ENCODE measurements around the gene PCNX4. TPM values are rescaled to one million over a fixed set of nuclear protein-coding genes. Genes with fewer than 3 reads are reported as not detected.

Gene PCNX4
- total RNA-seq, 2 donors from 2014 or later = 36.1 to 45.4 TPM

GRCh38 chr14:60165547-60165876, 73.8 kb downstream of the PCNX4 start:
- Mint-ChIP-seq H3K36me3 (ENCODE audit: insufficient read depth in 2 of 2) (peaks cover 0 to 2% of the 10 kb centered on the region in 2 donors), H3K27me3 (ENCODE audit: low read depth) (no peaks in the 10 kb centered on the region), H3K27ac (peak overlapping the region; percentile 98), H3K4me3 (peak overlapping the region; percentile 67 to 99), H3K9me3 (no peaks in the 10 kb centered on the region), H3K4me1 (ENCODE audit: low read depth) (peaks cover 32% of the 10 kb centered on the region)
- no peak for DNase-seq
- peak; percentile 10 to 19 for ATAC-seq (replicated peaks in 1 of 2)

GRCh38 chr14:60166142-60166541, 74.4 kb downstream of the PCNX4 start:
- no peaks in the 10 kb centered on the region for H3K9me3 Mint-ChIP-seq
- no peak for ATAC-seq (replicated peaks in 1 of 2)

GRCh38 chr14:60169722-60170121, 78.0 kb downstream of the PCNX4 start:
- Mint-ChIP-seq H3K27me3 (ENCODE audit: low read depth) (no peaks in the 10 kb centered on the region), H3K4me3 (no peak overlapping the region), H3K9me3 (no peaks in the 10 kb centered on the region), H3K4me1 (ENCODE audit: low read depth) (peaks cover 12% of the 10 kb centered on the region), H3K27ac (no peak overlapping the region), H3K36me3 (ENCODE audit: insufficient read depth in 2 of 2) (no peaks in the 10 kb centered on the region)
- DNase-seq = no peak
- no peak for ATAC-seq (replicated peaks in 1 of 2)

More at GRCh38 chr14:60166142-60166541, 74.4 kb downstream of the PCNX4 start:
- H3K4me3 Mint-ChIP-seq = peak overlapping the region; percentile 67 to 99
- peaks cover 32% of the 10 kb centered on the region for H3K4me1 Mint-ChIP-seq (ENCODE audit: low read depth)
- H3K36me3 Mint-ChIP-seq (ENCODE audit: insufficient read depth in 2 of 2) = peaks cover 0 to 2% of the 10 kb centered on the region in 2 donors
- H3K27me3 Mint-ChIP-seq (ENCODE audit: low read depth) = no peaks in the 10 kb centered on the region
- peak overlapping the region; percentile 98 for H3K27ac Mint-ChIP-seq
- peak in 1 of 2 donors; percentile 29 for DNase-seq

- H3K4me1 Mint-ChIP-seq (ENCODE audit: low read depth) = peaks cover 8% of the 10 kb centered on the region
- H3K36me3 Mint-ChIP-seq (ENCODE audit: insufficient read depth in 2 of 2) = no peaks in the 10 kb centered on the region
- no peak overlapping the region for H3K4me3 Mint-ChIP-seq
- H3K27me3 Mint-ChIP-seq (ENCODE audit: low read depth) = no peaks in the 10 kb centered on the region
- DNase-seq (no peak), ATAC-seq (replicated peaks in 1 of 2) (no peak)
- H3K27ac Mint-ChIP-seq = no peak overlapping the region
- no peaks in the 10 kb centered on the region for H3K9me3 Mint-ChIP-seq
Measured at GRCh38 chr14:60170948-60171347, 79.2 kb downstream of the PCNX4 start.

GRCh38 chr14:60171690-60172089, 80.0 kb downstream of the PCNX4 start:
- H3K27me3 Mint-ChIP-seq (ENCODE audit: low read depth) = no peaks in the 10 kb centered on the region
- H3K9me3 Mint-ChIP-seq = no peaks in the 10 kb centered on the region
- no peak overlapping the region for H3K27ac Mint-ChIP-seq
- ATAC-seq (replicated peaks in 1 of 2) = no peak
- no peak for DNase-seq
- H3K4me1 Mint-ChIP-seq (ENCODE audit: low read depth) = peaks cover under 1% of the 10 kb centered on the region
- no peaks in the 10 kb centered on the region for H3K36me3 Mint-ChIP-seq (ENCODE audit: insufficient read depth in 2 of 2)
- H3K4me3 Mint-ChIP-seq = no peak overlapping the region

GRCh38 chr14:60174352-60175254, 82.9 kb downstream of the PCNX4 start:
- no peak for DNase-seq
- no peaks in the 10 kb centered on the region for H3K27me3 Mint-ChIP-seq (ENCODE audit: low read depth)
- H3K4me1 Mint-ChIP-seq (ENCODE audit: low read depth) = no peaks in the 10 kb centered on the region
- no peaks in the 10 kb centered on the region for H3K9me3 Mint-ChIP-seq
- H3K4me3 Mint-ChIP-seq = no peak overlapping the region
- H3K27ac Mint-ChIP-seq = no peak overlapping the region
- H3K36me3 Mint-ChIP-seq (ENCODE audit: insufficient read depth in 2 of 2) = no peaks in the 10 kb centered on the region
- ATAC-seq (replicated peaks in 1 of 2) = no peak

- DNase-seq (no peak), ATAC-seq (replicated peaks in 1 of 2) (no peak)
- Mint-ChIP-seq H3K4me1 (ENCODE audit: low read depth) (no peaks in the 10 kb centered on the region), H3K9me3 (no peaks in the 10 kb centered on the region), H3K27ac (no peak overlapping the region), H3K4me3 (no peak overlapping the region), H3K27me3 (ENCODE audit: low read depth) (no peaks in the 10 kb centered on the region), H3K36me3 (ENCODE audit: insufficient read depth in 2 of 2) (no peaks in the 10 kb centered on the region)
Measured at GRCh38 chr14:60175255-60175902, 83.7 kb downstream of the PCNX4 start.

GRCh38 chr14:60178164-60178563, 86.4 kb downstream of the PCNX4 start:
- no peak for ATAC-seq (replicated peaks in 1 of 2)

GRCh38 chr14:60178820-60179219, 87.1 kb downstream of the PCNX4 start:
- Mint-ChIP-seq H3K4me1 (ENCODE audit: low read depth) (peaks cover 11% of the 10 kb centered on the region), H3K4me3 (no peak overlapping the region), H3K9me3 (no peaks in the 10 kb centered on the region), H3K27me3 (ENCODE audit: low read depth) (no peaks in the 10 kb centered on the region), H3K27ac (no peak overlapping the region), H3K36me3 (ENCODE audit: insufficient read depth in 2 of 2) (no peaks in the 10 kb centered on the region)
- no peak for DNase-seq
- no peak for ATAC-seq (replicated peaks in 1 of 2)

More at GRCh38 chr14:60178164-60178563, 86.4 kb downstream of the PCNX4 start:
- no peak for DNase-seq
- Mint-ChIP-seq H3K9me3 (no peaks in the 10 kb centered on the region), H3K4me3 (no peak overlapping the region), H3K4me1 (ENCODE audit: low read depth) (peaks cover 5% of the 10 kb centered on the region), H3K27ac (no peak overlapping the region), H3K27me3 (ENCODE audit: low read depth) (no peaks in the 10 kb centered on the region), H3K36me3 (ENCODE audit: insufficient read depth in 2 of 2) (no peaks in the 10 kb centered on the region)

GRCh38 chr14:60179431-60179869, 87.7 kb downstream of the PCNX4 start:
- DNase-seq (no peak), ATAC-seq (replicated peaks in 1 of 2) (peak; percentile 33 to 45)
- no peaks in the 10 kb centered on the region for H3K9me3 Mint-ChIP-seq
- H3K4me1 Mint-ChIP-seq (ENCODE audit: low read depth) = peaks cover 18% of the 10 kb centered on the region
- H3K36me3 Mint-ChIP-seq (ENCODE audit: insufficient read depth in 2 of 2) = no peaks in the 10 kb centered on the region
- H3K27ac Mint-ChIP-seq = no peak overlapping the region
- no peaks in the 10 kb centered on the region for H3K27me3 Mint-ChIP-seq (ENCODE audit: low read depth)
- no peak overlapping the region for H3K4me3 Mint-ChIP-seq

- Mint-ChIP-seq H3K4me1 (ENCODE audit: low read depth) (peaks cover 31% of the 10 kb centered on the region), H3K4me3 (no peak overlapping the region), H3K9me3 (no peaks in the 10 kb centered on the region), H3K36me3 (ENCODE audit: insufficient read depth in 2 of 2) (no peaks in the 10 kb centered on the region), H3K27me3 (ENCODE audit: low read depth) (no peaks in the 10 kb centered on the region), H3K27ac (no peak overlapping the region)
- ATAC-seq (replicated peaks in 1 of 2) = no peak
- DNase-seq = no peak
Measured at GRCh38 chr14:60183138-60183537, 91.4 kb downstream of the PCNX4 start.

- Mint-ChIP-seq H3K9me3 (no peaks in the 10 kb centered on the region), H3K4me3 (peak overlapping the region; percentile 75 to 90), H3K27ac (peak overlapping the region; percentile 94), H3K27me3 (ENCODE audit: low read depth) (no peaks in the 10 kb centered on the region), H3K4me1 (ENCODE audit: low read depth) (peaks cover 31% of the 10 kb centered on the region), H3K36me3 (ENCODE audit: insufficient read depth in 2 of 2) (no peaks in the 10 kb centered on the region)
- DNase-seq (no peak), ATAC-seq (replicated peaks in 1 of 2) (peak; percentile 80 to 84)
Measured at GRCh38 chr14:60183741-60184140, 92.0 kb downstream of the PCNX4 start.

GRCh38 chr14:60184146-60184904, 92.6 kb downstream of the PCNX4 start:
- Mint-ChIP-seq H3K9me3 (no peaks in the 10 kb centered on the region), H3K27me3 (ENCODE audit: low read depth) (no peaks in the 10 kb centered on the region), H3K4me1 (ENCODE audit: low read depth) (peaks cover 31% of the 10 kb centered on the region), H3K4me3 (peak overlapping the region; percentile 75 to 90), H3K36me3 (ENCODE audit: insufficient read depth in 2 of 2) (no peaks in the 10 kb centered on the region), H3K27ac (peak overlapping the region; percentile 94)
- peak; percentile 65 to 71 for ATAC-seq (replicated peaks in 1 of 2)
- peak in 1 of 2 donors; percentile 40 for DNase-seq

Measured in activated T-cell treated with anti-CD3 and anti-CD28 coated beads, Interleukin-2, amount 50 U/mL, for 72 hours (primary cell).